Measurements from ENCODE around the gene CCDC33. TPM values are rescaled to one million over a fixed set of nuclear protein-coding genes. Genes with fewer than 3 reads are reported as not detected.

Gene CCDC33
- polyA plus RNA-seq, 1 of the 3 experiments (the other 2 are of a cell fraction), result 4.0 TPM

DNA sequence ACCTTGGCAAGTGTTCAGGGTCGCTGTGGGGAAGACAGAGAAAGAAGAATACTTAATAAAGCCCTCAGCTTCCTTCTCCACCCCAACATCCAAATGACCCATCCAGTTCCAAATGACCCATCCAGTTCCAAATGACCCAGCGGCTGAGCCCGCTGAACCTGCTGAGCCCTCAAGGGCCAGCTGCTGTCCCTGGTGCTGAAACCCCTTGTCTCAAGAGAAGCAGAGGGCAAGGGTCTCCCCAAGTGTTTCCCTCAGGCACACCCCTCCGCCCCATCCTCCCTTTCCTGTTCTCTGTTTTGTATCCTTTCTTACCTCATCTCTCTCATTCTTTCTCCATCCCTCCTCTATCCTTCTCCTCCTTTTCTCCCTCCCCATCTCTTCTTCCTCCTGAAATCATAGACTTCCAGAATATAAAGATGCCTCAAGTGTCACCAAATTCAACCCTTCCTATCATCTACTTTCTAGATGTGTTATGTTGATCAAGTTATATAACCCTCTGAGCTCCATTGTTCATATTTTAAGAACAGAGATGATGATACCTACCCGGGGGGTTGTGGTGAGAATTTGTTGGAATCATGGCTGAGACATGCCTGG is 29.0 kb downstream of the CCDC33 start:
- Histone ChIP-seq H3K9ac (no peak overlapping the region), H3K4me2 (no peak overlapping the region), H3K4me3 (ENCODE audit: low read depth in 2 of 2, low read length in 1 of 2) (no peak overlapping the region), H3K4me1 (ENCODE audit: control insufficient read depth in 1 of 2, insufficient read depth in 2 of 2, low read depth in 1 of 2, low read length in 1 of 2) (peaks cover 0 to 40% of the 10 kb centered on the region in 2 experiments; a peak in 2 of 4 replicates), H3K27me3 (ENCODE audit: insufficient read depth) (peaks cover 4% of the 10 kb centered on the region; the same call in 1 of the 2 replicates), H3K9me3 (no peaks in the 10 kb centered on the region), H3K9me2 (no peaks in the 10 kb centered on the region), H3F3A (replicated peaks; ENCODE audit: insufficient read depth) (no peaks in the 10 kb centered on the region), H3K79me2 (ENCODE audit: insufficient read depth) (no peaks in the 10 kb centered on the region), H3K27ac (ENCODE audit: low read depth in 2 of 2, low read length in 1 of 2) (peak overlapping the region in 1 of 2 experiments; percentile 79; a peak in 2 of 4 replicates), H3K36me3 (replicated peaks in 1 of 2; ENCODE audit: control insufficient read depth in 1 of 2, insufficient read depth in 2 of 2, low read length in 1 of 2) (no peaks in the 10 kb centered on the region), H4K20me1 (ENCODE audit: insufficient read depth) (no peaks in the 10 kb centered on the region), H2AFZ (ENCODE audit: low read depth) (no peak overlapping the region)
- no peak for DNase-seq
- TF ChIP-seq, protein P1, sequence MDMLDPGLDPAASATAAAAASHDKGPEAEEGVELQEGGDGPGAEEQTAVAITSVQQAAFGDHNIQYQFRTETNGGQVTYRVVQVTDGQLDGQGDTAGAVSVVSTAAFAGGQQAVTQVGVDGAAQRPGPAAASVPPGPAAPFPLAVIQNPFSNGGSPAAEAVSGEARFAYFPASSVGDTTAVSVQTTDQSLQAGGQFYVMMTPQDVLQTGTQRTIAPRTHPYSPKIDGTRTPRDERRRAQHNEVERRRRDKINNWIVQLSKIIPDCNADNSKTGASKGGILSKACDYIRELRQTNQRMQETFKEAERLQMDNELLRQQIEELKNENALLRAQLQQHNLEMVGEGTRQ (IDR thresholded peaks at IDR 0.05; ENCODE audit: borderline replicate concordance, low read depth, low read length), result no peak
- TF ChIP-seq, protein P2, sequence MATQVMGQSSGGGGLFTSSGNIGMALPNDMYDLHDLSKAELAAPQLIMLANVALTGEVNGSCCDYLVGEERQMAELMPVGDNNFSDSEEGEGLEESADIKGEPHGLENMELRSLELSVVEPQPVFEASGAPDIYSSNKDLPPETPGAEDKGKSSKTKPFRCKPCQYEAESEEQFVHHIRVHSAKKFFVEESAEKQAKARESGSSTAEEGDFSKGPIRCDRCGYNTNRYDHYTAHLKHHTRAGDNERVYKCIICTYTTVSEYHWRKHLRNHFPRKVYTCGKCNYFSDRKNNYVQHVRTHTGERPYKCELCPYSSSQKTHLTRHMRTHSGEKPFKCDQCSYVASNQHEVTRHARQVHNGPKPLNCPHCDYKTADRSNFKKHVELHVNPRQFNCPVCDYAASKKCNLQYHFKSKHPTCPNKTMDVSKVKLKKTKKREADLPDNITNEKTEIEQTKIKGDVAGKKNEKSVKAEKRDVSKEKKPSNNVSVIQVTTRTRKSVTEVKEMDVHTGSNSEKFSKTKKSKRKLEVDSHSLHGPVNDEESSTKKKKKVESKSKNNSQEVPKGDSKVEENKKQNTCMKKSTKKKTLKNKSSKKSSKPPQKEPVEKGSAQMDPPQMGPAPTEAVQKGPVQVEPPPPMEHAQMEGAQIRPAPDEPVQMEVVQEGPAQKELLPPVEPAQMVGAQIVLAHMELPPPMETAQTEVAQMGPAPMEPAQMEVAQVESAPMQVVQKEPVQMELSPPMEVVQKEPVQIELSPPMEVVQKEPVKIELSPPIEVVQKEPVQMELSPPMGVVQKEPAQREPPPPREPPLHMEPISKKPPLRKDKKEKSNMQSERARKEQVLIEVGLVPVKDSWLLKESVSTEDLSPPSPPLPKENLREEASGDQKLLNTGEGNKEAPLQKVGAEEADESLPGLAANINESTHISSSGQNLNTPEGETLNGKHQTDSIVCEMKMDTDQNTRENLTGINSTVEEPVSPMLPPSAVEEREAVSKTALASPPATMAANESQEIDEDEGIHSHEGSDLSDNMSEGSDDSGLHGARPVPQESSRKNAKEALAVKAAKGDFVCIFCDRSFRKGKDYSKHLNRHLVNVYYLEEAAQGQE (IDR thresholded peaks at IDR 0.05; ENCODE audit: low read depth, low read length), result peak; percentile 99
- ChIA-PET POLR2A (interaction anchor here (1.3 to 2.7 kb wide), 3 partner anchors 9 to 26 kb away, joined by 4 to 10 read pairs (median 7); no protein-coding TSS in a partner anchor), CTCF (interaction anchor here (1.1 to 4.1 kb wide), 3 partner anchors 19 to 43 kb away, joined by 3 to 27 read pairs (median 4); no protein-coding TSS in a partner anchor)
- 65% methylated on average over 5 of the region's 5 CpGs for WGBS (ENCODE audit: low lambda C conversion rate)

DNA sequence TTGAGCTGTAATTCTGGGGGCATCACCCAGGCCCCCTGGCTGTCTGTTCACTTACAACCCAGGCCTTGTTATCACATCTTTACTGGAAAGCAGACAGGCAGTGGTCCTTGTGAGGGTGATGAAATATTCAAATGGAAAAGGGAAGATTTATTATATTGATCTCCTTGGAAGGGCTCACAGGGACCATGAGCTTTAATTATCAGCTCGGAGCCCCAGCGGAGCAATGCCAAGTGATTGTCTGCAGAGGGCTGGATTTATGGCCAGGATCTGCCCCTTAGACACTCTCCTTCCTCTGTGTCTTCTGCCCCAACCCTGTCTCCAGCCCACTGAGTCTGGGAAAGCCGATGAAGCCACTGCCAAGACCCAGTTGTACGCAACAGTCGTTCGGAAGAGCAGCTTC is 31.9 kb downstream of the CCDC33 start:
- ChIA-PET POLR2A (no interaction called here), CTCF (interaction anchor here (1.0 to 1.5 kb wide), 3 partner anchors 11 to 44 kb away, joined by 3 to 6 read pairs (median 3); no protein-coding TSS in a partner anchor)
- TF ChIP-seq, protein P3, sequence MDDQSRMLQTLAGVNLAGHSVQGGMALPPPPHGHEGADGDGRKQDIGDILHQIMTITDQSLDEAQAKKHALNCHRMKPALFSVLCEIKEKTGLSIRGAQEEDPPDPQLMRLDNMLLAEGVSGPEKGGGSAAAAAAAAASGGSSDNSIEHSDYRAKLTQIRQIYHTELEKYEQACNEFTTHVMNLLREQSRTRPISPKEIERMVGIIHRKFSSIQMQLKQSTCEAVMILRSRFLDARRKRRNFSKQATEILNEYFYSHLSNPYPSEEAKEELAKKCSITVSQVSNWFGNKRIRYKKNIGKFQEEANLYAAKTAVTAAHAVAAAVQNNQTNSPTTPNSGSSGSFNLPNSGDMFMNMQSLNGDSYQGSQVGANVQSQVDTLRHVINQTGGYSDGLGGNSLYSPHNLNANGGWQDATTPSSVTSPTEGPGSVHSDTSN (IDR thresholded peaks at IDR 0.05), result no peak
- TF ChIP-seq, protein P1 (IDR thresholded peaks at IDR 0.05; ENCODE audit: borderline replicate concordance, low read depth, low read length), result no peak
- Histone ChIP-seq H3K4me1 (ENCODE audit: control insufficient read depth in 1 of 2, insufficient read depth in 2 of 2, low read depth in 1 of 2, low read length in 1 of 2) (peaks cover 0 to 20% of the 10 kb centered on the region in 2 experiments; a peak in 1 of 4 replicates), H3K36me3 (replicated peaks in 1 of 2; ENCODE audit: control insufficient read depth in 1 of 2, insufficient read depth in 2 of 2, low read length in 1 of 2) (no peaks in the 10 kb centered on the region), H3K4me2 (no peak overlapping the region), H3K9ac (no peak overlapping the region), H4K20me1 (ENCODE audit: insufficient read depth) (no peaks in the 10 kb centered on the region), H2AFZ (ENCODE audit: low read depth) (no peak overlapping the region), H3F3A (replicated peaks; ENCODE audit: insufficient read depth) (no peaks in the 10 kb centered on the region), H3K27ac (ENCODE audit: low read depth in 2 of 2, low read length in 1 of 2) (no peak overlapping the region), H3K9me2 (no peaks in the 10 kb centered on the region), H3K79me2 (ENCODE audit: insufficient read depth) (no peaks in the 10 kb centered on the region), H3K27me3 (ENCODE audit: insufficient read depth) (peaks cover 7% of the 10 kb centered on the region; the same call in 1 of the 2 replicates), H3K9me3 (no peaks in the 10 kb centered on the region), H3K4me3 (ENCODE audit: low read depth in 2 of 2, low read length in 1 of 2) (no peak overlapping the region)
- DNase-seq, result no peak
- WGBS (ENCODE audit: low lambda C conversion rate), result 54% methylated on average over 6 of the region's 6 CpGs
